ENCODE data around the gene REXO1. TPM values are rescaled to one million over a fixed set of nuclear protein-coding genes. Genes with fewer than 3 reads are reported as not detected.

REXO1 gene
- total RNA-seq, 1 experiment from 2014 or later, result 61.1 TPM

DNA sequence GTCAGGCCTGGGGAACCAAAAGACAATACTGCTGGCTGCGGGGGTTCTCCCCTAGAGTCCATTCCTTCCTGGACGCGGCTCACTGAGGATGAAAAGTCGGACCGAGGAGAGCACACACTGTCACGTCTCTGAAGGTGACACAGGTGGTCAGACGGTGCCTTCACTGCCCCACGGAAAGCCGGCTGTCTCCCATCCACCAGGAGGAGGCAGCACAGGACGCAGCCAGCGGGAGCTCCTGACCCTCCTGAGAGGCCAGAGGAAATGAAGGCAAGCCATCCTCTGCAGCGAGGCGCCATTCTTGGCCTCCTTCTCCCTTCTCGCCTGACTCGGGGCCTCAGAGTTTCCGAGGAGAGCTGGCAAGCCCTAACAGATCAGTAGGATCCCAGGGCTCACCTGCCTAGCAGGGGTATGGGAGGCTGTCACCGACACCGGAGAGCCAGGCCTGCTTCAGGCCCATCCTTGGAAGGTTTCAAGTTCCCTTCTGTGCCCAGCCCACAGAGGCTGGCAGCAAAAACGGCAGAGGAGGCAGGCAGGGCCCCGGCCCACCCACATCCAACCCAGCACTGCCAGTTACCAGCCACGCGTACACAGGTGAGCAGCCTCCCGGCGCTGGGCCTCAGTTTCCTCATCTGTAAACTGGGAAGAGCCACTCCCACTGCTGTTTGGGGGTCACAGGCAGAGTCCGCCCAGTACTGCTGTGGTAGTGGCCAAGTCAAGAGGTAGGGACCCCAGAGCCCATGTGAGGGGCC, 4.5 kb downstream of the REXO1 start (continued):
- TF ChIP-seq ETV6 (CRISPR knock-in tag; IDR thresholded peaks at IDR 0.05), result no peak
- TF ChIP-seq HMGA2 (CRISPR knock-in tag; IDR thresholded peaks at IDR 0.05), result no peak
- TF ChIP-seq, protein P1, sequence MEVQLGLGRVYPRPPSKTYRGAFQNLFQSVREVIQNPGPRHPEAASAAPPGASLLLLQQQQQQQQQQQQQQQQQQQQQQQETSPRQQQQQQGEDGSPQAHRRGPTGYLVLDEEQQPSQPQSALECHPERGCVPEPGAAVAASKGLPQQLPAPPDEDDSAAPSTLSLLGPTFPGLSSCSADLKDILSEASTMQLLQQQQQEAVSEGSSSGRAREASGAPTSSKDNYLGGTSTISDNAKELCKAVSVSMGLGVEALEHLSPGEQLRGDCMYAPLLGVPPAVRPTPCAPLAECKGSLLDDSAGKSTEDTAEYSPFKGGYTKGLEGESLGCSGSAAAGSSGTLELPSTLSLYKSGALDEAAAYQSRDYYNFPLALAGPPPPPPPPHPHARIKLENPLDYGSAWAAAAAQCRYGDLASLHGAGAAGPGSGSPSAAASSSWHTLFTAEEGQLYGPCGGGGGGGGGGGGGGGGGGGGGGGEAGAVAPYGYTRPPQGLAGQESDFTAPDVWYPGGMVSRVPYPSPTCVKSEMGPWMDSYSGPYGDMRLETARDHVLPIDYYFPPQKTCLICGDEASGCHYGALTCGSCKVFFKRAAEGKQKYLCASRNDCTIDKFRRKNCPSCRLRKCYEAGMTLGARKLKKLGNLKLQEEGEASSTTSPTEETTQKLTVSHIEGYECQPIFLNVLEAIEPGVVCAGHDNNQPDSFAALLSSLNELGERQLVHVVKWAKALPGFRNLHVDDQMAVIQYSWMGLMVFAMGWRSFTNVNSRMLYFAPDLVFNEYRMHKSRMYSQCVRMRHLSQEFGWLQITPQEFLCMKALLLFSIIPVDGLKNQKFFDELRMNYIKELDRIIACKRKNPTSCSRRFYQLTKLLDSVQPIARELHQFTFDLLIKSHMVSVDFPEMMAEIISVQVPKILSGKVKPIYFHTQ (CRISPR knock-in tag; IDR thresholded peaks at IDR 0.05), result no peak
- TF ChIP-seq, protein P2, sequence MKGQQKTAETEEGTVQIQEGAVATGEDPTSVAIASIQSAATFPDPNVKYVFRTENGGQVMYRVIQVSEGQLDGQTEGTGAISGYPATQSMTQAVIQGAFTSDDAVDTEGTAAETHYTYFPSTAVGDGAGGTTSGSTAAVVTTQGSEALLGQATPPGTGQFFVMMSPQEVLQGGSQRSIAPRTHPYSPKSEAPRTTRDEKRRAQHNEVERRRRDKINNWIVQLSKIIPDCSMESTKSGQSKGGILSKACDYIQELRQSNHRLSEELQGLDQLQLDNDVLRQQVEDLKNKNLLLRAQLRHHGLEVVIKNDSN (CRISPR knock-in tag; IDR thresholded peaks at IDR 0.05), result no peak
- TF ChIP-seq, protein P3, sequence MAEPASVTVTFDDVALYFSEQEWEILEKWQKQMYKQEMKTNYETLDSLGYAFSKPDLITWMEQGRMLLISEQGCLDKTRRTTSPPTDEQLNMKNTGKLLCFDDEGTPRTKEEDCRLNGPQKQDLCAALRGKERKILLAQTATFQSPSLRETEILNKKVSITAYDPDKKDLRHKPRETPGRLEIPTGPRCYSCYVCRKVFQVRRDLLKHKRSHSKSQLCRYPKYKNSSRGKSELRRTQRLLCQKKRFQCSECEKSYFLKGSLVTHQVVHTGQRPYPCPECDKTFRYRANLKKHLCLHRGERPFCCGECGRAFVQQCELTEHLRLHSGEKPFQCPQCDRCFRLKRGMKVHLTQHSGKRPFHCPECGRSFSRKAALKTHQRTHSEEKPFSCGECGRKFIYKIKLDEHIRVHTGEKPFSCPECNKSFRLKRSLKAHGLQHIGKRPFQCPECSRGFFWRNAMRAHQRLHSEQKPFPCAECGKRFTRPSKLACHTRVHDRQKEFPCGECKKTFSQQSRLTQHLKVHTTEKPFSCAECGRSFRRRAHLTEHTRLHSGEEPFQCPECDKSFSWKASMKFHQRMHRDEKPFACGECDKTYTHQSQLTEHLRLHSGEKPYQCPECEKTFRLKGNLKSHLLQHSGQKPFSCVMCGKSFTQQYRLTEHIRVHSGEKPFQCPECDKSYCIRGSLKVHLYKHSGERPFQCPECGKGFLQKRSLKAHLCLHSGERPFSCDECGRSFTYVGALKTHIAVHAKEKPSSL (CRISPR knock-in tag; conservative IDR thresholded peaks at IDR 0.05), result no peak
- TF ChIP-seq FOXP1 (CRISPR knock-in tag; IDR thresholded peaks at IDR 0.05; ENCODE audit: borderline replicate concordance), result no peak
- no peak for TF ChIP-seq SP1 (CRISPR knock-in tag; conservative IDR thresholded peaks at IDR 0.05)
- TF ChIP-seq NFE2L1 (CRISPR knock-in tag; IDR thresholded peaks at IDR 0.05), result no peak
- TF ChIP-seq, protein P4, sequence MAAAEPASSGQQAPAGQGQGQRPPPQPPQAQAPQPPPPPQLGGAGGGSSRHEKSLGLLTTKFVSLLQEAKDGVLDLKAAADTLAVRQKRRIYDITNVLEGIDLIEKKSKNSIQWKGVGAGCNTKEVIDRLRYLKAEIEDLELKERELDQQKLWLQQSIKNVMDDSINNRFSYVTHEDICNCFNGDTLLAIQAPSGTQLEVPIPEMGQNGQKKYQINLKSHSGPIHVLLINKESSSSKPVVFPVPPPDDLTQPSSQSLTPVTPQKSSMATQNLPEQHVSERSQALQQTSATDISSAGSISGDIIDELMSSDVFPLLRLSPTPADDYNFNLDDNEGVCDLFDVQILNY (CRISPR knock-in tag; IDR thresholded peaks at IDR 0.05), result no peak

DNA sequence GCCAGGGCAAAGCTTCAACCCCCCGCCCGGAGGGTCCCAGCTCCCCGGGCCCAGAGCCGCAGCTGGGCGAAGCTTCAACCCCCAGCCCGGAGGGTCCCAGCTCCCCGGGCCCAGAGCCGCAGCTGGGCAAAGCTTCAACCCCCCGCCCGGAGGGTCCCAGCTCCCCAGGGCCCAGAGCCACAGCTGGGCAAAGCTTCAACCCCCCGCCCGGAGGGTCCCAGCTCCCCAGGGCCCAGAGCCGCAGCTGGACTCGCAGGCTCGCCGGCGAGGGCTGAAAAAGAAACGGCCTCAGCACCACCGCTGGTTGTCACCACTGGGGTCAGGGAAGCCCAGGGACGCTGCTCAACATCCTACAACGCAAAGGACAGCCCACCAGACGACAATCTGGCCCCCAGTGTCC, 5.2 kb downstream of the REXO1 start:
- CTCF ChIA-PET, result interaction anchor here (0.6 to 6.1 kb wide), 9 partner anchors 10 to 665 kb away, joined by 3 to 63 read pairs (median 5); no protein-coding TSS in a partner anchor
- Mint-ChIP-seq H3K27ac (no peak overlapping the region), H3K4me3 (no peak overlapping the region), H3K27me3 (ENCODE audit: low read depth) (no peaks in the 10 kb centered on the region), H3K36me3 (no peaks in the 10 kb centered on the region), H3K4me1 (peaks cover 14% of the 10 kb centered on the region), H3K9me3 (no peaks in the 10 kb centered on the region)
- POLR2A ChIA-PET, result no interaction called here
- no peak for DNase-seq (ENCODE audit: low spot score)
- ATAC-seq, result no peak
- no peak for TF ChIP-seq OVOL2 (CRISPR knock-in tag; IDR thresholded peaks at IDR 0.05; ENCODE audit: borderline replicate concordance)
- TF ChIP-seq, protein P5, sequence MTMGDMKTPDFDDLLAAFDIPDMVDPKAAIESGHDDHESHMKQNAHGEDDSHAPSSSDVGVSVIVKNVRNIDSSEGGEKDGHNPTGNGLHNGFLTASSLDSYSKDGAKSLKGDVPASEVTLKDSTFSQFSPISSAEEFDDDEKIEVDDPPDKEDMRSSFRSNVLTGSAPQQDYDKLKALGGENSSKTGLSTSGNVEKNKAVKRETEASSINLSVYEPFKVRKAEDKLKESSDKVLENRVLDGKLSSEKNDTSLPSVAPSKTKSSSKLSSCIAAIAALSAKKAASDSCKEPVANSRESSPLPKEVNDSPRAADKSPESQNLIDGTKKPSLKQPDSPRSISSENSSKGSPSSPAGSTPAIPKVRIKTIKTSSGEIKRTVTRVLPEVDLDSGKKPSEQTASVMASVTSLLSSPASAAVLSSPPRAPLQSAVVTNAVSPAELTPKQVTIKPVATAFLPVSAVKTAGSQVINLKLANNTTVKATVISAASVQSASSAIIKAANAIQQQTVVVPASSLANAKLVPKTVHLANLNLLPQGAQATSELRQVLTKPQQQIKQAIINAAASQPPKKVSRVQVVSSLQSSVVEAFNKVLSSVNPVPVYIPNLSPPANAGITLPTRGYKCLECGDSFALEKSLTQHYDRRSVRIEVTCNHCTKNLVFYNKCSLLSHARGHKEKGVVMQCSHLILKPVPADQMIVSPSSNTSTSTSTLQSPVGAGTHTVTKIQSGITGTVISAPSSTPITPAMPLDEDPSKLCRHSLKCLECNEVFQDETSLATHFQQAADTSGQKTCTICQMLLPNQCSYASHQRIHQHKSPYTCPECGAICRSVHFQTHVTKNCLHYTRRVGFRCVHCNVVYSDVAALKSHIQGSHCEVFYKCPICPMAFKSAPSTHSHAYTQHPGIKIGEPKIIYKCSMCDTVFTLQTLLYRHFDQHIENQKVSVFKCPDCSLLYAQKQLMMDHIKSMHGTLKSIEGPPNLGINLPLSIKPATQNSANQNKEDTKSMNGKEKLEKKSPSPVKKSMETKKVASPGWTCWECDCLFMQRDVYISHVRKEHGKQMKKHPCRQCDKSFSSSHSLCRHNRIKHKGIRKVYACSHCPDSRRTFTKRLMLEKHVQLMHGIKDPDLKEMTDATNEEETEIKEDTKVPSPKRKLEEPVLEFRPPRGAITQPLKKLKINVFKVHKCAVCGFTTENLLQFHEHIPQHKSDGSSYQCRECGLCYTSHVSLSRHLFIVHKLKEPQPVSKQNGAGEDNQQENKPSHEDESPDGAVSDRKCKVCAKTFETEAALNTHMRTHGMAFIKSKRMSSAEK (CRISPR knock-in tag; IDR thresholded peaks at IDR 0.05; ENCODE audit: borderline replicate concordance), result no peak
- TF ChIP-seq FOXP1 (CRISPR knock-in tag; IDR thresholded peaks at IDR 0.05; ENCODE audit: borderline replicate concordance), result no peak
- TF ChIP-seq, protein P6, sequence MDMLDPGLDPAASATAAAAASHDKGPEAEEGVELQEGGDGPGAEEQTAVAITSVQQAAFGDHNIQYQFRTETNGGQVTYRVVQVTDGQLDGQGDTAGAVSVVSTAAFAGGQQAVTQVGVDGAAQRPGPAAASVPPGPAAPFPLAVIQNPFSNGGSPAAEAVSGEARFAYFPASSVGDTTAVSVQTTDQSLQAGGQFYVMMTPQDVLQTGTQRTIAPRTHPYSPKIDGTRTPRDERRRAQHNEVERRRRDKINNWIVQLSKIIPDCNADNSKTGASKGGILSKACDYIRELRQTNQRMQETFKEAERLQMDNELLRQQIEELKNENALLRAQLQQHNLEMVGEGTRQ (CRISPR knock-in tag; IDR thresholded peaks at IDR 0.05), result no peak
- no peak for TF ChIP-seq ZNF263 (CRISPR knock-in tag; IDR thresholded peaks at IDR 0.05; ENCODE audit: low read depth)
- TF ChIP-seq MXD4 (CRISPR knock-in tag; IDR thresholded peaks at IDR 0.05; ENCODE audit: borderline replicate concordance), result no peak
- TF ChIP-seq, protein P7, sequence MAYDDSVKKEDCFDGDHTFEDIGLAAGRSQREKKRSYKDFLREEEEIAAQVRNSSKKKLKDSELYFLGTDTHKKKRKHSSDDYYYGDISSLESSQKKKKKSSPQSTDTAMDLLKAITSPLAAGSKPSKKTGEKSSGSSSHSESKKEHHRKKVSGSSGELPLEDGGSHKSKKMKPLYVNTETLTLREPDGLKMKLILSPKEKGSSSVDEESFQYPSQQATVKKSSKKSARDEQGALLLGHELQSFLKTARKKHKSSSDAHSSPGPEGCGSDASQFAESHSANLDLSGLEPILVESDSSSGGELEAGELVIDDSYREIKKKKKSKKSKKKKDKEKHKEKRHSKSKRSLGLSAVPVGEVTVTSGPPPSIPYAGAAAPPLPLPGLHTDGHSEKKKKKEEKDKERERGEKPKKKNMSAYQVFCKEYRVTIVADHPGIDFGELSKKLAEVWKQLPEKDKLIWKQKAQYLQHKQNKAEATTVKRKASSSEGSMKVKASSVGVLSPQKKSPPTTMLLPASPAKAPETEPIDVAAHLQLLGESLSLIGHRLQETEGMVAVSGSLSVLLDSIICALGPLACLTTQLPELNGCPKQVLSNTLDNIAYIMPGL (CRISPR knock-in tag; IDR thresholded peaks at IDR 0.05), result no peak
- TF ChIP-seq TCF7 (CRISPR knock-in tag; IDR thresholded peaks at IDR 0.05; ENCODE audit: low read depth), result no peak
- TF ChIP-seq, protein P8, sequence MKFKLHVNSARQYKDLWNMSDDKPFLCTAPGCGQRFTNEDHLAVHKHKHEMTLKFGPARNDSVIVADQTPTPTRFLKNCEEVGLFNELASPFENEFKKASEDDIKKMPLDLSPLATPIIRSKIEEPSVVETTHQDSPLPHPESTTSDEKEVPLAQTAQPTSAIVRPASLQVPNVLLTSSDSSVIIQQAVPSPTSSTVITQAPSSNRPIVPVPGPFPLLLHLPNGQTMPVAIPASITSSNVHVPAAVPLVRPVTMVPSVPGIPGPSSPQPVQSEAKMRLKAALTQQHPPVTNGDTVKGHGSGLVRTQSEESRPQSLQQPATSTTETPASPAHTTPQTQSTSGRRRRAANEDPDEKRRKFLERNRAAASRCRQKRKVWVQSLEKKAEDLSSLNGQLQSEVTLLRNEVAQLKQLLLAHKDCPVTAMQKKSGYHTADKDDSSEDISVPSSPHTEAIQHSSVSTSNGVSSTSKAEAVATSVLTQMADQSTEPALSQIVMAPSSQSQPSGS (CRISPR knock-in tag; IDR thresholded peaks at IDR 0.05; ENCODE audit: borderline replicate concordance, low read depth), result no peak

Data from WTC11 (cell line).